ENCODE measurements around the gene WFDC2. TPM values are rescaled to one million over a fixed set of nuclear protein-coding genes. Genes with fewer than 3 reads are reported as not detected.

Gene WFDC2
- 12.9 and 31.8 TPM in 2 replicates for total RNA-seq

DNA sequence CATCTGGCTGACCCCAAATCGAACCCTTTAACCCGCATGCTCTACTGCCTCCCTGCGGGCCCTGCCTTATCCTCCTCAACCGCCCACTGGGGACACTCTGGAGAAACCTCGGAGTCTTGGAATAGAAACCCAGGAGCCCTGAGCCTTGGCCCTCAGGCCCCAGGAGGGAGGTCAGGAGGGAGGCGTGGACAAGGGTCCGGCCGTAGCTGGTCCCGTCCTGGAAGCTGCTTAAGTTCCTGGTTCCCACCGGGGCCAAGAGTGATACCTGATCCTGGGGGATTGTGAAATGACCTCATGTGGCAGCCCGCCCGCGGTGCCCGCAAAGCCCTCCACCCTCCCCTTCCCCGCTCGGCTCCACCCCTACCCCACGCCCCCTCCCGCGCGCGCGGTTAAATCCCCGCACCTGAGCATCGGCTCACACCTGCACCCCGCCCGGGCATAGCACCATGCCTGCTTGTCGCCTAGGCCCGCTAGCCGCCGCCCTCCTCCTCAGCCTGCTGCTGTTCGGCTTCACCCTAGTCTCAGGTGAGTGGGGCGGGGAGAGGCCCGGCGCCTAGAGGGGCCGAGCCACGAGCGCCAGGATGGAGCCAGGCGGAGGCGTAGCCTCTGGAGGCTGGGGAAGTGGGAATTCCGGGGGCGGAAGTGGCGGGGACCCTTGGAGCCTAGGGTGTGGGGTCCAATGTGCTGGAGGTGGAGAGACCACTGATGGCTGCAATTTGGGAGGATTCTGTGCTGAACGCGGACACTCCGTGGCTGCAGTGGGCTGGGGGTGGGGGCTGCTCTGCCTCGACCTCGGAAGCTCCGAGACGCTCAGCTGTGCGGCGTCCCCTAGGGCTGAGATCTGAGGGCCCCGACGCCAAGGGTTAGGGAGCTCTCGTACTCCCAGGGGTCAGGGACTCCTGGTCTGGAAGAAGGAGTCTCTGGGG, at the start of gene WFDC2:
WFDC2 (plus strand) TSS at position 418 of the 926 bp plus-strand sequence; CDS start at position 447, 29 bp downstream.

DNA sequence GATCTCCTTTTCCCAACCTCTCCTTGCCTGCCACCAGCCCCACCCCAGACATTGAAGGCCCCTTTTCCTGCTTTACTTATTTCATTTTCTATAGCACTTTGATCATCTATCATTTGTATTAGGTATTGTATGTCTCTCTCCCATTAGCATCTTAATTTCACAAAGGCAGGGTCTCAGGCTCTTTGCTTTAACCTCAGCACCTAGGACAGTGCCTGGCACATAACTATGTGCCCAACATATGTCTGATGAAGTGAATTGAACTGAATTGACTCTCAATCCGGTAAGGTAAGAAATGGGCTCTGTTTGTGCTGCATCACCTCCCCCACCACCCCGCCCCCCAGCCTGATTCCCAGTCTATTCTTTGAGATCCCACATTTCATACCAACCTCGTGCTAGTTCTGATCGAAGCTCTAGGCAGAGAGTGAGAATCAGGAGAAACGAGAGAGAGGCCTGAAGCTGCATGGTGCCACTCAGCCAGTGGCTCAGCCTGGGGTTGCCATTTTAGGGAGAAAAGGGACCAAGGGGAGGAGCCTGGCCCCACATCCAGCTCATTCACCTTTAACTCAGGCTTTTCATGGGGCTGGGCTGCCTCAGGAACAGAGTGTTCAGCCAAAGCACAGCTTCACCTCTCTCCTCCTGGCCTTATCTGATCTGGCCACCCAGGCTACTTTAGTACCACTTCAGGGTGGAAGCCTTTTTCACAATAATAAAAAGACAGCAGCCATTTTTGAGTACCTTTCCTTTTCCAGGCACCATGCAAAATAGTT, 45.8 kb downstream of the WFDC2 start, which contains the start of gene SPINT3:
SPINT3 (minus strand) TSS at position 476 of the 767 bp plus-strand sequence; CDS start at position 462, 14 bp downstream.

Small RNAs within 50 kb of the gene (small RNA-seq; reads per million reads assigned to genes)
- 0.09 reads per million for gene MIR6812

Other genes starting within 250 kb of the WFDC2 start
- gene SEMG2, start 248.4 kb upstream of the WFDC2 start, total RNA-seq = not detected in 2 replicates
- gene SLPI, start 215.2 kb upstream of the WFDC2 start, total RNA-seq = 0.79 TPM in 1 of 2 replicates, not detected in the other
- gene RBPJL, start 162.9 kb upstream of the WFDC2 start, total RNA-seq = not detected in 2 replicates
- 0.54 and 1.2 TPM in 2 replicates for gene MATN4, start 161.5 kb upstream of the WFDC2 start, total RNA-seq
- gene SDC4, start 121.3 kb upstream of the WFDC2 start, total RNA-seq = 206 and 382 TPM in 2 replicates
- 34.9 and 57.5 TPM in 2 replicates for gene SYS1, start 106.6 kb upstream of the WFDC2 start, total RNA-seq
- not detected in 2 replicates for gene TP53TG5, start 91.4 kb upstream of the WFDC2 start, total RNA-seq
- gene DBNDD2, start 61.5 kb upstream of the WFDC2 start, total RNA-seq = 5.4 and 5.5 TPM in 2 replicates
- 55.4 and 59.3 TPM in 2 replicates for gene PIGT, start 53.6 kb upstream of the WFDC2 start, total RNA-seq
- 0.39 TPM in 1 of 2 replicates, not detected in the other for gene SPINT3, start 45.9 kb downstream of the WFDC2 start, total RNA-seq
- gene WFDC6, start 69.7 kb downstream of the WFDC2 start, total RNA-seq = 1.6 TPM in 1 of 2 replicates, not detected in the other
- 0.11 TPM in 1 of 2 replicates, not detected in the other for gene EPPIN, start 77.6 kb downstream of the WFDC2 start, total RNA-seq
- not detected in 2 replicates for gene WFDC8, start 109.5 kb downstream of the WFDC2 start, total RNA-seq
- gene WFDC10A, start 160.0 kb downstream of the WFDC2 start, total RNA-seq = 0.39 TPM in 1 of 2 replicates, not detected in the other
- not detected in 2 replicates for gene WFDC9, start 161.5 kb downstream of the WFDC2 start, total RNA-seq
- not detected in 2 replicates for gene WFDC11, start 200.5 kb downstream of the WFDC2 start, total RNA-seq
- not detected in 2 replicates for gene WFDC13, start 232.3 kb downstream of the WFDC2 start, total RNA-seq
- not detected in 2 replicates for gene WFDC10B, start 235.3 kb downstream of the WFDC2 start, total RNA-seq